Stomach (tissue), 9 donors: ENCODE data around the gene TWF1. TPM values are rescaled to one million over a fixed set of nuclear protein-coding genes. Genes with fewer than 3 reads are reported as not detected.

Source experiments
- DNase-seq, 2 donors: peaks; one replicate each; pipeline versions ENCODE4 v3.0.0 to v3.0.0-alpha.2; 2013 to 2019
- H3K27ac ChIP-seq, 5 donors: fragments of 200-600 bp in 4 of 5; sonication (generic) in 4 of 5; one replicate each; pipeline ENCODE4 v1.5.1; 2013 to 2019; ENCODE audit warnings: mild to moderate bottlenecking in 1 of 5, moderate library complexity in 1 of 5
- H3K27me3 ChIP-seq, 3 donors: fragments of 200-600 bp; sonication (generic); one replicate each; pipeline ENCODE4 v1.5.1; 2017 to 2019; ENCODE audit warnings: mixed run types in 1 of 3
- H3K36me3 ChIP-seq, 4 donors: fragments of 200-600 bp; sonication (generic); 1 replicate in 3 of 4; 2 replicates in 1 of 4; pipeline ENCODE4 v1.5.1; 2016 to 2019
- H3K4me1 ChIP-seq, 4 donors: fragments of 200-600 bp; sonication (generic); one replicate each; pipeline ENCODE4 v1.5.1; 2016 to 2019
- H3K4me3 ChIP-seq, 4 donors: fragments of 200-600 bp; sonication (generic) in 3 of 4; one replicate each; pipeline ENCODE4 v1.5.1; 2016 to 2019; ENCODE audit warnings: mild to moderate bottlenecking in 1 of 4
- H3K9me3 ChIP-seq, 4 donors: fragments of 200-600 bp; sonication (generic); one replicate each; pipeline ENCODE4 v1.5.1; 2016 to 2019
- EP300 ChIP-seq: sonication (generic); formaldehyde crosslinking; IDR thresholded peaks from one replicate; pipeline ENCODE4 v1.6.1; 2017; ENCODE audit warnings: antibody characterized with exemption
- POLR2A ChIP-seq, 4 donors: fragments of 450-650 bp; IDR thresholded peaks; one replicate each; pipeline ENCODE4 v1.6.1; 2016; ENCODE audit warnings: antibody characterized with exemption in 4 of 4, control low read depth in 2 of 4, mild to moderate bottlenecking in 1 of 4, moderate library complexity in 1 of 4
- POLR2AphosphoS5 ChIP-seq, 3 donors: sonication (generic); formaldehyde crosslinking; IDR thresholded peaks; one replicate each; pipeline ENCODE4 v1.6.1; 2016; ENCODE audit warnings: antibody characterized with exemption in 3 of 3
- WGBS, 5 donors: extraction: QIAGEN DNeasy Blood & Tissue Kit in 3 of 5; methylation state at CpG; one replicate each; pipeline versions ENCODE4 v1.1.5 to v1.1.7; 2013 to 2018; 5-methylcytosine and 5-hydroxymethylcytosine counted together
- intact Hi-C: fragments of 100-400 bp; cut with DNase I; formaldehyde crosslinking; loops from one replicate; pipeline ENCODE4 v1.15.1; 2023; ENCODE audit warnings: low total_unique reads
- polyA plus RNA-seq, 3 donors: library from polyadenylated mRNA; stranded (reverse); fragments of 200-250 nt; gene quantifications; one replicate each; pipeline ENCODE4 v1.2.3, GENCODE V29; 2013
- total RNA-seq, 5 donors: library from RNA; depleted of rRNA; stranded (reverse); fragments of >200 nt; gene quantifications; one replicate each; pipeline versions ENCODE4 v1.1.0 to v1.2.3, GENCODE V29; 2014 to 2016
- TF ChIP-seq, protein P1 (sequence below), 7 experiments: fragments of 450-650 bp in 4 of 7; fragments of 200-600 bp in 3 of 7; sonication (generic) in 3 of 7; IDR thresholded peaks; one replicate each; pipeline ENCODE4 v1.5.1; 2016 to 2019; ENCODE audit warnings: antibody characterized with exemption in 7 of 7, control low read depth in 2 of 7, mild to moderate bottlenecking in 1 of 7
- donor health status: healthy with polysubstance abuse.
- donor health status: Bipolar disorder and iron deficiency.
- donor health status: healthy.

The TWF1 gene
- total and polyA plus RNA-seq, 8 donors = 44.3 to 164 (median 71.7) TPM

DNA sequence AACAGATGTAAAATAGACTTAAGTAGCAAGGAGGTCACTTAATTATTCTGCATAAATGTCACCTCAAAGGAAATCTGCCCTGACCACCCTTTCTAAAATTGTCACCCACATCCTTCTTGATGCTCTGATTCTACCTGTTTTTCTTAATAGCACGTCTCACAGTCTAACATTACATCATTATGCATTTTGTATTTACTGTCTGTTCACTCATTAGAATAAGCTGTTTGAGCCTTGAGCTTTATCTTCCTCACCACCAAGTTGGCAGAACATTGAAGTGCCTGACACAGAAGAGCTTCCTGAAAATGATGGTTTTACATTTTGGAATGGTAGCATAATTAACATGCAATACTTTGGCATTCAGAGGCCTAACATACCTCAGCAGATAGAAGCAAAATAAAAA is 21.0 kb upstream of the TWF1 start:
- WGBS, 5 donors = 74 to 89% (median 79%) methylated on average over 1 of the region's 1 CpG
- H3K9me3 ChIP-seq = no peaks in the 10 kb centered on the region
- DNase-seq = no peak
- no peaks in the 10 kb centered on the region for H3K4me1 ChIP-seq
- no peak overlapping the region for H3K4me3 ChIP-seq
- H3K27ac ChIP-seq = no peak overlapping the region
- no peaks in the 10 kb centered on the region for H3K36me3 ChIP-seq
- H3K27me3 ChIP-seq = no peaks in the 10 kb centered on the region
- intact Hi-C loops = no loop called here
- TF ChIP-seq POLR2A (IDR thresholded peaks at IDR 0.05) (no peak), EP300 (no peak), POLR2AphosphoS5 (IDR thresholded peaks at IDR 0.05) (no peak)
- TF ChIP-seq, protein P1, sequence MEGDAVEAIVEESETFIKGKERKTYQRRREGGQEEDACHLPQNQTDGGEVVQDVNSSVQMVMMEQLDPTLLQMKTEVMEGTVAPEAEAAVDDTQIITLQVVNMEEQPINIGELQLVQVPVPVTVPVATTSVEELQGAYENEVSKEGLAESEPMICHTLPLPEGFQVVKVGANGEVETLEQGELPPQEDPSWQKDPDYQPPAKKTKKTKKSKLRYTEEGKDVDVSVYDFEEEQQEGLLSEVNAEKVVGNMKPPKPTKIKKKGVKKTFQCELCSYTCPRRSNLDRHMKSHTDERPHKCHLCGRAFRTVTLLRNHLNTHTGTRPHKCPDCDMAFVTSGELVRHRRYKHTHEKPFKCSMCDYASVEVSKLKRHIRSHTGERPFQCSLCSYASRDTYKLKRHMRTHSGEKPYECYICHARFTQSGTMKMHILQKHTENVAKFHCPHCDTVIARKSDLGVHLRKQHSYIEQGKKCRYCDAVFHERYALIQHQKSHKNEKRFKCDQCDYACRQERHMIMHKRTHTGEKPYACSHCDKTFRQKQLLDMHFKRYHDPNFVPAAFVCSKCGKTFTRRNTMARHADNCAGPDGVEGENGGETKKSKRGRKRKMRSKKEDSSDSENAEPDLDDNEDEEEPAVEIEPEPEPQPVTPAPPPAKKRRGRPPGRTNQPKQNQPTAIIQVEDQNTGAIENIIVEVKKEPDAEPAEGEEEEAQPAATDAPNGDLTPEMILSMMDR (IDR thresholded peaks at IDR 0.05) = no peak

DNA sequence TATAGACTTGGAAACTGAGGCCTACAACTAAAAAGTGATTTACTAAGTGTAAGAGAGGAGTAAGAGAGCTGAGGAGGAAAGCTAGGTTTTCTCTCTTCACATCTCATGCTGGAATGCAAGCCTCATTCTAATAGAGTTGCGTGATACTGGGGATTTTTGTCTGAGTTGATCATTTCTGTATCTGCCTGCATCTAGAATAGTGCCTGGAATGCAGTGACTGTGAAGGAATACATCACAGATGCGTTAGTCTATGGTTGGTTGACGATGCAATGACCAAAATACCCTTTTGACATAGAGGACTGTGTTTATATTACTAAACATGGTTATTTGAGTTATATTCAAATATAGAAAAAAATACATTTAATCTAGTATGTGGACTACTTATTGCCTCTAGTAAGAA is 20.6 kb upstream of the TWF1 start:
- Histone ChIP-seq H3K27me3 (no peaks in the 10 kb centered on the region), H3K4me3 (no peak overlapping the region), H3K36me3 (no peaks in the 10 kb centered on the region), H3K9me3 (no peaks in the 10 kb centered on the region), H3K27ac (no peak overlapping the region), H3K4me1 (no peaks in the 10 kb centered on the region)
- 89 to 91% (median 90%) methylated on average over 3 of the region's 3 CpGs for WGBS, 5 donors
- DNase-seq = no peak
- TF ChIP-seq POLR2AphosphoS5 (IDR thresholded peaks at IDR 0.05) (no peak), POLR2A (IDR thresholded peaks at IDR 0.05) (no peak), EP300 (no peak)
- TF ChIP-seq, protein P1 (IDR thresholded peaks at IDR 0.05) = no peak
- intact Hi-C loops = no loop called here

DNA sequence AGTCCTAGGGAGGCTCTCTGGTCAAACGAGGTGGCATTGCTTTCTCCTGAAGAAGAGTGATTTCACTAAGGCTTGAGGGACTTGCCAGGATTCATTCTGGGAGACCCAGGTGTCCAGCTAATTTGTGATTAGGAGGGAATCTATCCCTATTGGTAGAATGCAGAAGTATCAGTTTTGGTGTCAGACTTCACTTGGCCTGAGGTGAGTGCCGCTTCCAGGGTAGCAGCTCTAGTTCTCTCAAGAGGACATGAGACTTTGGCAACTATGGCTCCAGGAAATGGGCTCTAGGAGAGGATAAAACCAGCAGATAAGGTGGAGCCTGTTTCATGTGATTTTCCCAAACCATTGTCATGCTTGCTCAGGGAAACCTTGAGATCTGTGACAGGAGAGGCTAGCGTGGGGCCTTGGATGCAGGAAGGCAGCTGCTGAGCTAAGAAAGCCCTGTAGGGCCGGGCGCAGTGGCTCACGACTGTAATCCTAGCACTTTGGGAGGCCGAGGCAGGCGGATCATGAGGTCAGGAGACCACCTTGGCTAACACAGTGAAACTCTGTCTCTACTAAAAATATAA is 18.2 kb upstream of the TWF1 start:
- no peak overlapping the region for H3K27ac ChIP-seq
- TF ChIP-seq POLR2AphosphoS5 (IDR thresholded peaks at IDR 0.05) = no peak
- TF ChIP-seq POLR2A (IDR thresholded peaks at IDR 0.05) = no peak
- TF ChIP-seq EP300 = no peak
- no peaks in the 10 kb centered on the region for H3K9me3 ChIP-seq
- no peaks in the 10 kb centered on the region for H3K27me3 ChIP-seq
- intact Hi-C loops = no loop called here
- H3K4me3 ChIP-seq = no peak overlapping the region
- no peaks in the 10 kb centered on the region for H3K36me3 ChIP-seq
- DNase-seq = no peak
- WGBS, 5 donors = 87 to 90% (median 88%) methylated on average over 8 of the region's 8 CpGs
- no peaks in the 10 kb centered on the region for H3K4me1 ChIP-seq

DNA sequence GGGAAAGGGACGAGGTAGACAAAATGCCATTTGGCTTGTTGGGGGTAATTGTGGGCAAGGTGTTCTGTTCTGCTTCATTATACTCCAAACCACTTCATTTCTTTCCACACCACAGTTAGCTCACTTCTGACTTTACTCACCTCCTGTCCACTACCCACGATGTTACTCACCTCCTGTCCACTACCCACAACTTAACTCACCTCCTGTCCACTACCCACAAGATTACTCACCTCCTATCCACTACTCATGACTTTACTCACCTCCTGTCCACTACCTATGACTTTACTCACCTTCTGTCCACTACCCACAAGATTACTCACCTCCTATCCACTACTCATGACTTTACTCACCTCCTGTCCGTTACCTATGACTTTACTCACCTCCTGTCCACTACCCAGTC is 10.1 kb upstream of the TWF1 start:
- WGBS, 5 donors = 78 to 84% (median 84%) methylated on average over 3 of the region's 3 CpGs
- no peak for DNase-seq
- H3K27me3 ChIP-seq = no peaks in the 10 kb centered on the region
- H3K4me1 ChIP-seq = no peaks in the 10 kb centered on the region
- H3K27ac ChIP-seq = no peak overlapping the region
- TF ChIP-seq POLR2A (IDR thresholded peaks at IDR 0.05) = no peak
- TF ChIP-seq, protein P1 (IDR thresholded peaks at IDR 0.05) = no peak
- TF ChIP-seq EP300 = no peak
- TF ChIP-seq POLR2AphosphoS5 (IDR thresholded peaks at IDR 0.05) = no peak
- intact Hi-C loops = no loop called here
- H3K36me3 ChIP-seq = no peaks in the 10 kb centered on the region
- no peaks in the 10 kb centered on the region for H3K9me3 ChIP-seq
- H3K4me3 ChIP-seq = no peak overlapping the region

DNA sequence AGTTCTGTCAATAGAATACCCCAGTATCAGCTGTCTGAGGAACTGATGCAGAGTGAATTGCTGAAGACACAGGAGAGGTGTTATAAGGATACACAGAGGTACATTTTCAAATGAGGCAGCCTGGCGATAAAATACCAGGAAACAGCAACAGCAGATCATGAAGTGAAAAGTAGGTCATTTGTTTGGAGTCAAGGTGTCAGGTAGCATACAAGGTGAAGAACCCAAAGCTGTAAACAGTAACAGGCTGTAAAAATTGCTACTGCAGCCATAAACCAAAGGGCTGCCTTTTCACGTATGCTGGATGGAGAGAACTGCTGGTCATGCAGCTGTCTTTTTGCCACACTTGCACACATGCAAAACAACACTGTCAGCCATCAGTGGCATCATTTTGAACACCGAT is 9.3 kb upstream of the TWF1 start:
- DNase-seq = no peak
- TF ChIP-seq EP300 (no peak), POLR2AphosphoS5 (IDR thresholded peaks at IDR 0.05) (no peak), POLR2A (IDR thresholded peaks at IDR 0.05) (no peak)
- intact Hi-C loops = no loop called here
- H3K27me3 ChIP-seq = no peaks in the 10 kb centered on the region
- H3K4me1 ChIP-seq = no peaks in the 10 kb centered on the region
- H3K4me3 ChIP-seq = no peak overlapping the region
- H3K36me3 ChIP-seq = no peaks in the 10 kb centered on the region
- no peak overlapping the region for H3K27ac ChIP-seq
- no peaks in the 10 kb centered on the region for H3K9me3 ChIP-seq
- 67 to 80% (median 74%) methylated on average over 3 of the region's 3 CpGs for WGBS, 5 donors
